ENCODE results near the gene CPLX3. TPM values are rescaled to one million over a fixed set of nuclear protein-coding genes. Genes with fewer than 3 reads are reported as not detected.

Gene CPLX3
- total RNA-seq, 4 donors from 2014 or later: 0.33 TPM; not detected in 3

- Histone ChIP-seq H3K27me3 (no peaks in the 10 kb centered on the region), H3K4me1 (peaks cover 38 to 49% (median 42%) of the 10 kb centered on the region in 4 donors), H3K27ac (replicated peaks in 1 of 4) (no peak overlapping the region), H3K36me3 (peaks cover 35 to 43% (median 39%) of the 10 kb centered on the region in 4 donors), H3K4me3 (no peak overlapping the region), H3K9me3 (no peaks in the 10 kb centered on the region)
- intact Hi-C loops (cut with DNase I): no loop called here
- TF ChIP-seq POLR2AphosphoS5 (IDR thresholded peaks at IDR 0.05): no peak
- TF ChIP-seq EP300 (IDR thresholded peaks at IDR 0.05): no peak
- no peak for TF ChIP-seq CTCF (IDR thresholded peaks at IDR 0.05)
- no peak for TF ChIP-seq POLR2A (IDR thresholded peaks at IDR 0.05; ENCODE audit: low read depth)
- DNase-seq (ENCODE audit: extremely low spot score): no peak
- WGBS: 89% methylated on average over 2 of the region's 2 CpGs
These were observed 29.4 kb downstream of the CPLX3 start for GRCh38 chr15:74855857-74856256.

DNA sequence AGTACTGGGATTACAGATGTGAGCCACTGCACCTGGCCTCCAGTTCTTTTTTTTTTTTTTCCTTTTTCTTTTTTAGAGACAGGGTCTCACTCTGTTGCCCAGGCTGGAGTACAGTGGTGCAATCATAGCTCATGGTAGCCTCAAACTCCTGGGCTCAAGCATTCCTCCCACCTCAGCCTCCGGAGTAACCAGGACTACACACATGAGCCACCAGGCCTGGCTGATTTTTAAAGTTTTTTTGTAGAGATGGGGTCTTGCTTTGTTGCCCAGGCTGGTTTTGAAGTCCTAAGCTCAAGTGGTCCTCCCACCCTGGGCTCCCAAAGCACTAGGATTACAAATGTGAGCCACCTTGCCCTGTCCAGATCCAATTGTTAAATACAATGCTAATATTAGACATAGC is 30.1 kb downstream of the CPLX3 start:
- intact Hi-C loops (cut with DNase I): no loop called here
- no peak overlapping the region for H3K27ac ChIP-seq (replicated peaks in 1 of 4)

DNA sequence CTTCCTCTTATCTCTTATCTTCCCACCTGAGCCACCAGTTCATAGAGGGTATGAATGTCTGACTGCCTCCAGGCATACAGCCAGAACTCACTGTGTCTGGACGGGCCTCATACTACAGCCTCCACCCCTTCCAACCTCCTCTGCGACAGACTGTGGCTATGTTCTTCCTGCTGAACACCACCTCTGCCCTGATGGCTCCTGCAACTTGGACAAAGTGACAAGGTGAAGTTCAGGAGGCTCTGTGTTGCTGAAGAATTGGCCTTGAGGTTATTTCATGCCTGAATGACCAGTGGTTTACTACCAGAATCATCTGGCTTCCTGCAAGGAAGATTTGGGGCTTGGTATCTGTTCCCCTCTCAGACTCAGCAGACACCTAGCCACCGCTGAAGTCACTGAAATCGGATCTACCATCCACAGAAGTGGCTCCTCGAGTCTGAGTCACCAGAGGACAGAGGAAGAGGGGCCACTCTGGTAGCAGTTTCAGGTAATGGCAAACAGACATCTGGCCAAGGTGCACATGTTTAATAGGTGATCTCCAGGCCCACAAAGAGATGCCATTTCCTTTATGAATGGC is 30.7 kb downstream of the CPLX3 start:
- Histone ChIP-seq H3K4me3 (no peak overlapping the region), H3K9me3 (no peaks in the 10 kb centered on the region), H3K27me3 (no peaks in the 10 kb centered on the region), H3K27ac (replicated peaks in 1 of 4) (no peak overlapping the region), H3K36me3 (peaks cover 22 to 30% (median 26%) of the 10 kb centered on the region in 4 donors), H3K4me1 (peaks cover 38 to 49% (median 42%) of the 10 kb centered on the region in 4 donors)
- WGBS: 74% methylated on average over 5 of the region's 5 CpGs
- TF ChIP-seq POLR2A (IDR thresholded peaks at IDR 0.05; ENCODE audit: low read depth): no peak
- intact Hi-C loops (cut with DNase I): no loop called here
- DNase-seq (ENCODE audit: extremely low spot score): no peak

More for the DNA sequence above, 30.1 kb downstream of the CPLX3 start:
- Histone ChIP-seq H3K36me3 (peaks cover 28 to 36% (median 32%) of the 10 kb centered on the region in 4 donors), H3K9me3 (no peaks in the 10 kb centered on the region), H3K4me1 (peaks cover 38 to 49% (median 42%) of the 10 kb centered on the region in 4 donors), H3K27me3 (no peaks in the 10 kb centered on the region), H3K4me3 (no peak overlapping the region)
- TF ChIP-seq POLR2A (IDR thresholded peaks at IDR 0.05; ENCODE audit: low read depth): no peak
- TF ChIP-seq CTCF (IDR thresholded peaks at IDR 0.05): no peak
- no peak for TF ChIP-seq POLR2AphosphoS5 (IDR thresholded peaks at IDR 0.05)
- no peak for TF ChIP-seq EP300 (IDR thresholded peaks at IDR 0.05)
- DNase-seq (ENCODE audit: extremely low spot score): no peak
- 100% methylated on average over 1 of the region's 1 CpG for WGBS

- TF ChIP-seq POLR2AphosphoS5 (IDR thresholded peaks at IDR 0.05) (no peak), POLR2A (IDR thresholded peaks at IDR 0.05; ENCODE audit: low read depth) (no peak), CTCF (IDR thresholded peaks at IDR 0.05) (no peak), EP300 (IDR thresholded peaks at IDR 0.05) (no peak)
- Histone ChIP-seq H3K27ac (replicated peaks in 1 of 4) (no peak overlapping the region), H3K9me3 (no peaks in the 10 kb centered on the region), H3K4me3 (no peak overlapping the region), H3K36me3 (peaks cover 15 to 23% (median 19%) of the 10 kb centered on the region in 4 donors), H3K27me3 (no peaks in the 10 kb centered on the region), H3K4me1 (peaks cover 38 to 49% (median 43%) of the 10 kb centered on the region in 4 donors)
- intact Hi-C loops (cut with DNase I): no loop called here
- WGBS: 51% methylated on average over 9 of the region's 9 CpGs
- no peak for DNase-seq (ENCODE audit: extremely low spot score)
These were observed 31.4 kb downstream of the CPLX3 start for GRCh38 chr15:74857671-74858368.

- no peak for TF ChIP-seq CTCF (IDR thresholded peaks at IDR 0.05)
- TF ChIP-seq EP300 (IDR thresholded peaks at IDR 0.05): no peak
- no peak for TF ChIP-seq POLR2A (IDR thresholded peaks at IDR 0.05; ENCODE audit: low read depth)
- no peak for TF ChIP-seq POLR2AphosphoS5 (IDR thresholded peaks at IDR 0.05)
- Histone ChIP-seq H3K27me3 (no peaks in the 10 kb centered on the region), H3K27ac (replicated peaks in 1 of 4) (no peak overlapping the region), H3K4me1 (peaks cover 43 to 55% (median 48%) of the 10 kb centered on the region in 4 donors), H3K36me3 (peaks cover 10 to 18% (median 14%) of the 10 kb centered on the region in 4 donors), H3K4me3 (no peak overlapping the region), H3K9me3 (no peaks in the 10 kb centered on the region)
- intact Hi-C loops (cut with DNase I): no loop called here
- DNase-seq (ENCODE audit: extremely low spot score): no peak
- 68% methylated on average over 4 of the region's 4 CpGs for WGBS
These were observed 31.9 kb downstream of the CPLX3 start for GRCh38 chr15:74858369-74858740.

Data from esophagus muscularis mucosa (tissue), 4 donors.